ENCODE measurements around the gene ROR1.

ROR1 gene

DNA sequence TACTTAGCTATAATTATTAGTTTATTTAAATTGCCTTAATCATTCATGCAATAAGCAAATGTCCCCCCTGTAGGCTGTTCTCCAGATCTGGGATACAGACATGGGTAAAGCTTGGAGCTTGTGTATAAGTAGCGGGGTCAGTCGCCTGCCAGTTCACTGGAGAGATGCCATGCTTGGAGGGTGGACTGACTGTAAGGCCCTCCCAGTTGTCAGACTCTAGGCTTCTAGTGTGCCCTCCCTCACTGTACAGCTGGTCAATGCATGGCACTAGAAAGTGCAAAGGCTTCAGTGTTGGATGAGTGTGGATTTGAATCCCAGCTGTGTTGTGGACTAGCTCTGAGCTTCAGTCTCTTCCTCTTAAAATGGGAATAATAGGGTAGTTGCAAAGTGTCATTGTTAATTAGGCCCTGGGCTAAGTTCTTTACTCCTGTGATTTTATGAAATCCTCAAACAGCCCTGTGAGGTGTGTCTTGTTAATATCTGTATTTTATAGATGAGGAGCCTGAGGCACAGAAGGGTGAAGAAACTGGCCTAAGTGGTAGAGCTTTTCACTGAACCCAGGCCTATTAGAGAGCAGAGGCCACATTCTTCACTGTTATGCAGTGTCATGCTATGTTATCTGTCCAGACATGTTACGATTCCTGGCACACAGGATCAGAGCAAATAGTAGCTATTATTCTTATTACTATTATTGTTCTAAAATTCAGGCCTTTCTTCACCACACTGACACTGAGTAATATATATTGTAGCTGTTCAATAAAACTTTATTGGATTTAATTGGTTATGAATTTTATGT, 85.9 kb downstream of the ROR1 start:
- DNase-seq, result no peak

DNA sequence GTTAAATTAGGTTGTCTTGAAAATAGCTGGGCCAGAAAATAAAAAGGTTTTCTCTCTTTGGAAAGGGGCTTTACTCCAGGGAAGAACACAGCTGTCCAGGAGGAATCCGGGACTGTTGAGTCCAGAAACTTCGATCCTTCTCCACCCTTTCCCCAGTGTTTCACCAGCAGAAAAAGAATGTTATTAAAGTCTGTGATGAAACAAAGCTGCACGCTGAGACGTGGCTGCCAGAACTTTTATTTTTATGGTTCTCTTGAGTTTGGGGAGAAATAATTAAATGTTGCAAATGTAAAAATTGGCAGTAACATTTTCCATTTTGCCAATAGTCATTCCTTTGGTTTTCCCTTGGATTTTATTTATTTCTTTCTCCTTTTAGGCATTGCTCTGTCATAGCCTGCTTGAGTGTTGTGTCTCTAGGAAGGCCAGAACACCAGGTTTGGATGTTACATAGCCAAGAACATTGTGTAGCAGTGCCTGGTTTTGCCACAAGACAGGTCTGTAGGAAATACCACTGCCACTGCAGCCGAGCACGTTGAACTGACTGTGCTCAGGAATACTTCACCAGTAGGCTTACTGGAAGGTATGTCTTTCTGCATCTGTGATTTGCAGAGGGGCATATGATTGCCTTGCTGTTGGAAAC, 87.4 kb downstream of the ROR1 start:
- no peak for DNase-seq

DNA sequence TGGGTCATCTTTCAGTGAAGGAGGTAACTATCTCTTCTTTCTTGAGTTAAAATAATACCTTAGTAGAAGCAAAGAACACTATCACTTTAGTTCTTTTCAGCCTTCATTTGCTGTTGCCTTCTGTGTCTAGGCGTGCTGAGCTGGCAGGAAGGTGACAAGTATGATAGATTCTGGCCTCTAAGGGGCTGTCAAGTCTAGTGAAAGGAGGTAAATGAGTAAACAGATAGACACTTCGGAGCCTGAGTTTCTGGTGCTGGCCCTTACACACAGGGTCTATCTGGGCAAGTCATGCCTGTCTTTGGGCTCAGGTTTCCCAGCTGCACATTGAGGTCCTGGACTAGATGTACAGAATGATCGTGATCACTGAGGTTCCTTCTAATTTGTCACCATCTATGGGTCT, 89.3 kb downstream of the ROR1 start:
- no peak for DNase-seq

DNA sequence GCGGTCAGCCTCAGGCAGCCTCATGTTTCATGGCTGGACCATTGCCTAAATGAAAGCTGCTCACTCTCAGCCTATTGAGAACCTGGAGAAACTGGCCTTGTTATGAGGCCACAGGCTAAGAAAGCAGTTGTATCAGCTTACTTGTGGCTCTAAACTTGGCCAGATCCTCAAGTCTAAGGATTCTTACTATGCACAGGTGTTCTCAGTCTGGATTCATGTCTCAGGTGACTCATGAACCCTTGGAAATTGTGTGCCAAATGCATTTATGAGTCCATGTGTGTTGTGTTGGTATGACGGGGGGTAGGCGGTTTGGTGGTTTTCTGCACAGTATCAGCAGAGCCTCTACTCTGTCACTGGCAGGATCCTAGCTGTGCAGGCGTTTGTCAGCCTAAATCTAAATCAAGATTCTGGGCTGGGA, 90.4 kb downstream of the ROR1 start:
- DNase-seq, result no peak

DNA sequence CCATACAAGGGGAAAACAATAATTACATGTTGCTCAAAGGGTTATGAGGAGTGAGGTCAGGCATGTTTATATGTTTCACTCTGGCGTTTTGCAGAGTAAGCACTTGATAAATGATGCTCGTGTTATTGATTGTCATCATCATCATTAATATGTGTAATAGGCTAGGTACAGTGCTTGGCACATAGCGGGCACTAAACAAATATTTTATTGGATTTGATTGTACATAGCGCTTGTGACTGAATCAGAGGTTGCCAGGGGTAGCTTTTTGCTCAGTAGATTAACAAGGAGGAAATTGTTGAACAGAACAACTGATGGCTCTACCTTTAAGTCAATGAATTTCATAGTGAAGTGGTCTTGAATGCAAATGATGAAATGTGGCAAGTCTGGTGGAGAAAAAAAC, 91.7 kb downstream of the ROR1 start:
- no peak for DNase-seq

DNA sequence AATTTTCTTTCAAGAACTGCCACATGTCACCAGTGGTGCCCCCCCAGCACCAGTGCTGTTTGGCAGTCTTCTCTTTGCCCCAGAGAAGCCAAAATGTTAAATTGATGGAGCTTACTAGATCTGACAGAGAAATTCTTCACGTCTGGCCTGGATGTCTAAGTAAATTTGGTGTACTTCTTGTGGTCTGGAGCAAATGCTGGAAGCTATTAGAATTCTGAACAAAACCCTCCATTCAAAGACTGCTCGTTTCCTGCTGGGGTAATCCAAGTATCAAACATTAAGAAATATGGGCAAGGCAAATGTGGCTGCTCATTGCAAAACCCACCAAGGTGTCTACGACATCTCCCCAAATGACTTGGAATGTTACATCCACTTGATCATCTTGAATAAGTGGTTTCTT, 92.3 kb downstream of the ROR1 start:
- no peak for DNase-seq

DNA sequence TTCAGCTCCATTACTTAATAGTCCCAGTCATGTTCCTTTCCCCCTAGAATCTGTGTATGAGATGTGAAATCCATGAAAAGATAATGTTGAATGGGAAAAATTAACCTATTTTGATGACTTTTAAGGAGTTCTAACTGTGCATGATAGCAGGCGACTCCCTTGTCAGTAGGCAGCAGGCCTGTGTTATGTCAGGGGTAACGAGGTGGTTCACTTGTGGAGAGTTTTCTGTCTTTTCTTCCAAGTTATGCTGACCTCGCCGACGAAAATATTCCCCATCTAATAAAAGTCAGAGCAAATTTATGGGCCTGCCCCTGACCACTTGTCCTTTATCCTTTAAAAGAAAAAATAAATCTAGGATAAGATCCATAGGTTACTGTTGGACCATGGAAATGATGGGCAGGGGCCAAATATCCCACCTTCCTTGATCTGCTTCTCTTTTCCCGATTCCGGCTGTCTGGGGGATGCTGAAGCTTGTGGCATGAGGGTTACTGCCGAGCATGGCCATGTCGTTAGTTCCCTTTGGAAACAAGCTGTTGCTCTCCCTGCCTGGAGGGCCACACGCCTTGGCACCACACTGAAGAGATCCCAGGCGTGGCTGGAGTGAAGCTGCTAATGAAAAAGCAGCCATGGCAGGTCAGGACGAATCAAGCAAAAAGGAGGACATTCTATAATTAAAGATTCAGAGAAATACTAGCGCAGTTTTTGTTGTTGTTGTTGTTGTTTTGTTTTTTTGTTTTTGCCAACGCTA, 93.8 kb downstream of the ROR1 start:
- no peak for DNase-seq

DNA sequence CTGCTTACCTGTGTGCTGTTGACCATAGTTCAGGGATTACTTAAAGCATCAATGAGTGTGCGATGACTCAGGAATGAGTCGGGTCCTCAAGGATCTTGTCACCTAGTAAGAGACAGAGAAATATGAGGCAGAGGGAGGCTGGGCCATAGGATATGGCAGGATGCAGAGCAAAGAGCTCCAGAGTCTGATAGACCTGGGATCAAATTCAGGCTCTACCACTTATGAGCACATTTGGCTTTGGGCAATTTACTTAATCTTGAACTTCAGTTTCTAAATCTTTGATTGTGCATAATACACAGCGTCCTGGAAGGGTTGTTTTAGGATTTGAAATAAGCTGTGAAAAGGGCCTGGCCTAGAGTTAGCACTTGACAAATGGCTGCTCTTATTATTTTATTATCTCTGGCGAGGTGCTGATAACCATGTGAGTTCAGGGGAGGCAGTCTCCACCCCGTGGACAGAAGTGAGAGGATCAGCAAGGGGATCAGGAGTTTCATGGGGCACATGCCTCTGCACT, 94.5 kb downstream of the ROR1 start:
- DNase-seq, result no peak

DNA sequence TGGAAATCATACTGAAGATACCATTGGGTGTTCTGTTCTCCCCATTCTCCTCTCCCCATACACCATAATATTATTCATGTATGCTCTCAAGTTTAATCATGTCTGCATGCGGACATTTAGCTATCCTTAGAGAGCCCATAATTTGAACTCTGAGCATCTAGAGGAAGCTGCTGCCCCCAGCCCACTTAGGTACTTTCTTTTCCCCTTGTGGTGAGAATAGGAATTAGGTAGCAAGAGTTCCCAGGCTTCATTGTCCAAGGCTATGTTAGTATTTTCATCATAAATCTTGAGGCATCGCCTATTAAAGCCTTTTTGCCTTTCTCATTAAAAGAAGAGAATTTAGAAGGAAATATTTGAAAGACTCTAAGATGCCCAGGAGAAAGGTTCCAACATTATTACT, 96.3 kb downstream of the ROR1 start:
- no peak for DNase-seq

DNA sequence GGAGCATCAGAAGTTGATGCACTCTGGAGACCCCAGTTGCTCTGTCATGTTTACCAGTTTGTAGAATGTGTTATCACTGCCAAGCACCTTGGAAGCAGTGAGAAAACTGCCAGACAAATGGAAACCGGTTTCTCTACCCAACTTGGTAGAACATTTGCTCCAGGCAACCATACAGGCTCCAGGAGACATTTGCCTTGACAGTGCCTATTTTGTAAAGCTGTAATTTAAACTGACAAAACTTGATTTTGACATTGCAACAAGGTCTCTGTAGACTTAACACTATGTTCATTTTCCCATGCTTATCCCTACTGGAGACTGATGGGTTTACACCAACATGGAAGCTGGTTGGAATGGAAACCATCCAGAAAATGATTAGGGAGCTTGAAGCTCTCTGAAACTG, 97.6 kb downstream of the ROR1 start:
- no peak for DNase-seq

DNA sequence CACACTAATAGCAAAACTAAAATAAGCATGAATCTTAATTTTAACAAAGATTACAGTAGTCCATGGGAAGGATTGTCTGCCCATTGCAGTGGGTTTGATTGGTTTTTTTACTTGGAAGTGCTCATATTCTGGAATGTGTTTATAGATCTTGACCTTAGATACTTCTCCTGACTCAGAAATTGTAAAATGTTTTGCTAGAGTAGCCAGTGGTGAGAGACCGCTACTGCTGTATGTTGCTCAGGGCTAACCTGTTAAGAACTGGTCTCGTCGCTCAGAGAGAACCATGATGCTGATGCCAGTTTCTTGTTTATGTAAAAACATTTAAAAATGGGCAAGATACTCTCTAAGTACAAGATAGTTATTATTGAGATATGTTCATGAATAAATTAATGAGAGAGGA, 99.9 kb downstream of the ROR1 start:
- DNase-seq, result no peak

DNA sequence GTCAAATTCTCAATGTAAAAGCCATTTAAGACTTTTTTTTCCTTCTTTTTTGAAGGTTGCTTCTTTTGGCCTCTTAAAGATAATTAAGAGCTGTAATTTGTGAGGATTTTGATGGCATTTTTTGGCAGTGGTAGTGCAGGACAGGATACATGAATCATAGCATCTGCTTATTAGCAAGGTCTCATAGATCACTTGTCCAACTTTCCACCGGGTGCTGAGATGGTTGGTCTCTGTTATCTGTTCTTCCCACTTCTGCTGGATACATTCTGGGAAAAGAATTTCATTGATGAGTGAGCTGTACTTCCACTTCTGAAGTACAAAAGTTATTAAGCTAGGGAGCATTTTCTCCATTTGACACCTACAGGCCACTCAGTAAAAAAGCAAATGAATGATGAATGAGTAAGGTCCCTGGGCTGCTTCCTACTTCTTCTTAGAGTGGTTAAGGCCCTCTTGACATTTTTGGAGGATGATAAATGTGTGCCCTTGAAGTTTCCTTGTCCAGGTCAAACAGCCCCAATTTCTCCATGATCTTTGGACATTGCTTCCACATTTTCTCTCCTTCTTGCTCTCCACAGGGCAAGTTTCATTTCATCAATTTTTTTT, 100.6 kb downstream of the ROR1 start:
- no peak for DNase-seq

DNA sequence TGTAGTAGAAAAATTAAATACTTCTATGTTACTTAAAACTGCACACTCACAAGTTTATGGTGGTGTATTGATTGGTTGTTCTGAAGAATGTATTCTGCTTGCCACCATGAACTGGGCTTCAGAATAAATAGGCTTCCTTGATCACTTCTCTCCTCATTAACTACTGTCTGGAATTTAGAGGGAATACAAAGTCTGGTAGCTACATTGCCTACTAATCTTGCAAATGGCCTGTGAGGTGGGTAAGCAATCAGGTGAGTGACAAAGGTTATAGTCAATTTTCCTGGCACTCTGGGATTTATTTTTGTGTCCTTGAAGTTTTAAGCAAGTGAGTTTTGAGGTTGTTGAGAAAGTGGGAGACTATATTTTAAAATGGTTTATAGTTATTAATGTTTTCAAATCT, 101.8 kb downstream of the ROR1 start:
- DNase-seq, result no peak

DNA sequence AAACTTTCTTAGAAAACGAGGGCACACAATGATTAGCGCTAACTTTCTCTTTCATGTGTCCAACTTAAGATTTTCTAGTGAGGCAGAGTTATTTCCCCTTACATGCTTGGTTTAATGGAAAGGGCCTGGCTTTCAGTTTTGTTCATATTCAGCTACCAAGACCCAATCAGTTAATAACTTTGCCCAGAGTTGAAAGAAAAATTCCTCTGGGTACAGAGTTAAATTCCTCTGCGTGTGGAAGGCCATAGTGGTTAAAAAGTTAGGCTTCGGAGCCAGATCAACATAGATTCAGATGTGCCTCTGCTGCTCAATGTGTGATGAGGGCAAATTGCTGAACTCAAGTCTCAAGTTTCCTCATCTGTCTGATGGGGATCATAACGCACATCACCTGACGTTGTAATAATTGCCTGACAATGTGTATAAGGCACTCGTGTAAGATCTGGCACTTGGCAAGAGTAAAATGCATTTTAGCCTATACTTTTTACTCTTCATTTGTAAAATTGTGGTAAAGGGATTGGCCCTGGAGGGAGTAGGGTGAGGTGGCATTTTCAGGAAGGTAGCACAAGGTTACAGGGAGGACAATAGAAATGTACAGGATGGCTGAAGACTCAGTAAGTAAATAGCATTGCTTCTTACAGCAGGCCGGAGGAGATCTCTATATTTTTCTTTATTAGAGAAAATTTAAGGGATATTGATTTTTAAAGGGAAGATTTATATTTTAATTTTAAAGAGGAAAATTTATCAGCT, 103.4 kb downstream of the ROR1 start:
- DNase-seq, result no peak

DNA sequence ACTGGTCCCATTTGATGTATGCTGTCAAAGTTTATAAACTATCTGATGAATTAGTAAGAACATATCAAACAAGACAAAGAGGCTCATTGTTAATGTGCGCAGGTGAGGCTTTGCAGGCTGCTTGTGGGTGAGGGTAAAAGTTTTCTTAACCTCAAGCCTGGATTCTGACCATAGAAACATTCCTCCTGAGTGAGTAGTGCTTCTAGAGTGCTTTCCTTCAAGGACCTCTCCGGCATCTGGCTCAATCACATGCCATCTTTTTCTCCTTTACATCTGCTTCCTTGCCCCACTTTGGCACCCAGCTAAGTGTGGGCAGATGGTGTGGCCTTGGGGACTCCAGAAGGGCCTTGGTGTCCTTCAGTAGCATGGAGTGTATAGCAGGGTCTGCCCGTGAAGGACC, 104.0 kb downstream of the ROR1 start:
- no peak for DNase-seq

DNA sequence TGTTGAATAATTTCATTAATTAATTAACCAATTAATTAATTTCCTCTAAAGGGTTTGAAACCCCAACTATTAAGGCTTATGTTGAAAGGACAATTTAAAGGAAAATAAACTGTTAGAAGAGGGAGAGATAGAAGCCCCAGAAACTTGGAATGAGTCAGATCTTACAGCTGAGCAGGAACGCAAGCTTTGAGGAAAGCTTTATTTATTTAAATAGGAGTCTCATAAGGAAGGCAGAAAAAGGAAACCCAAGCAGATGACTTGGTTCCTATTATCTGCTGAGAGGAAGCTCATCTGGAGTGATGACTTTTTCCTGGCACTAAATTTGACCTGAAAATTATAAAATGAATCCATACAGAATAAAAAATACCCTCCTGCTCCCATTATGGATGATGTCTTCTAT, 105.1 kb downstream of the ROR1 start:
- no peak for DNase-seq

DNA sequence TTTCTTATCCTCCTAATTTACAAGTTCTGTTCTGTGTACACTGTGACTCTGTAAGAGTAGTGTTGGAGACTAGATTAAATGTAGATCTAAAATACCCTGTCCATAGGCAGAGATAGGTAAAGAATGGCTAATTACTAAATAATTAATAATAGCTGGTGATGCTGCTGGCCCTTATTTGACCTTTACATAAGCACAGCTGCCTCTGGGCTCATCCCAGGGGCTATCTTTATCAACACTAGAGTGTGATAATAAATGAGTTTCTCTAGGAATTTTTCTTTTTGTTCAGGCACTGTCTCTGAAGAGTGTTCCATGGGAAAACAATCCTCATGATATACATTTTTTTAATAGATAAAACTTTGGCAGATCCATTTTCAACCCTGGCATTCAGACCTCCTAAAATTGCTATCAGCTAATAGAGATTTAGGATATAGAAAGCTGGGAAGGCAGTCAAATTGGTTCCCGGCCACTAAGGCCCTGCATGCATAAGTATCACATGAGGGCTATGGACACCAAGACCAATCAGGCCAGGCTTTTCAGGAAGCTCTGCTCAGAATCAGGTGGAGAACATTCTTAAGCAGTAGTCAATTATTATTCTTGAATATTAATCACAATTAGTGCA, 107.2 kb downstream of the ROR1 start:
- no peak for DNase-seq

DNA sequence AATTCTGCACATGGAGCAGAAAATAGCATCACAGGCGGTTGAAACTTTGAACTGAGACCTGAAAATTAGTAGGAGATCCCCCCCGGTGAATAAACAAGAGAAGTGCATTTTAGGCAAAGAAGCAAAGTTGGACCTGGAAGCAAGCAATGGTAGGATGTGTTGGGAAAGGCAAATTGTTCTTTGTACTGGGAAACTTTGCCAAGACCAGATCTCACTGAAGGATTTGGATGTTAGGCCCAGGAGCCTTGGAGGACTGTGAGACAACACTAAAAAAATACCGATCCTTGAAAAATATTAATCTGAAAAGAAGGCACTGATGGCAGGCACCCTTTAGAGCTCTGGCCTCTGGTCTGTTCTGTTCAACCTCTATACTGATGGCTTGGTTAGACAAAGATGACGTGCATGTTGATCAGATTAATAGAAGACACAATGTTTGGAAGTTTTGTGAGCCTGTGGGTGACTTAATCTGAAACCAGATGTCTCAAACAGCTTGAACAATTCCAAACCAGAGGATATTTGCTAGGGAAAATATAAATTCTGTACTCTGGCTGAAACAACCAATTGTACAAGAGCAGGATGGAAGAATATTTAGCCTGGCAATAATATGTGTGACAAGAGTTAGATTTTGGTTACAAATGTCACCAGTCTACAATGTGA, 108.4 kb downstream of the ROR1 start:
- DNase-seq, result no peak

DNA sequence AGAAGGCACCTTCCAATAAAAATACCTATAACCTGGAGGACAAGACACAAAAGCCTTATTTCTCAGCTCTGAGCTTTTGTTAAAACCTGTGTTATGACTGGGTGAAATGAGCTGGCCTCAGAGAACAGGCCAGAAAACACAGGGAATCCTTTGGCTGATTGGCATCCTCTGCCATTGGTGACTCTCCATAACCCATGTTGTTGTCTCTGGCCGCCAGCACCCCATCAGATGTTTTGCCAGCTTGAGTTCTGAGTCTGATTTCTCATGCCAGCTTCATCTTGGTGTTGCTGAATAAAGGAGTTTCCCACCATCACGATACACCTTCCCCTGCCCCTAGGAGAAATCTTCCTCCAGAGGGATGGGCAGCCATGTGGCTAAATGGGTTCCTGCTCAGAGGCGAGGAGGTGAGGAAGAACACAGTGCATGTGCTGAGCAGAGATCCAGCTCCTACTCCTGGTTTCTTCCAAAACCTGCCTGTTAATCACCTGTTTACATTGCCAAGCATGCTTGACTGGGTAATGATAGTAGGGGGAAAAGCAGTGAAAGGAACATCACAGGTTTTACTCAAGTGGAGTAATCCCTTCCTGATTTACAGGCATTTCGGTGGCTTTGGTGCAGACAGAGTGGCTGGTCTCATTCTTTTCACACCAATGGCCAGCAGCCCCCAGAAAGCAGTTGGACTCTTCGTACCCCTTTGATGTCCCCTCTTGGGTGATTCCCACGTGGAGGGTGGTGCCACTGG, 109.8 kb downstream of the ROR1 start:
- DNase-seq, result no peak

DNA sequence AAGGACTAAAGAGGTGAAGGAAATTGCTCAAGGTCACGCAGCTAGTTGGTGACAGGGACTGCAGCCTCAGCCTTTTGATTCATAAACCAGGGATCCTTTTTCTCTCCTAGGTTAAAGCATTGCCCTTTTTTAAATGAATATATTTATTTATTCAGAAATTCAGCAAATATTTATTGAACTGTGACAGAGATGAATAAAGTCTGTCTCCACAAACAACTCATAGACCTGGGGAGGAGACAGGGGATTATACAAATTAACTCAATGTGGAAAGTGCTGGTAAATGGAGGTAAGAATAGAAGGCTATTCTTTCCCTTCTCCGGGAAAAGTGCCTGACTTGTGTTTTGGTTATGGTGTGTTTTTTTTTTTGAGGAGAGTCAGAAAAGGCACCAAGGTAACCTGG, 110.7 kb downstream of the ROR1 start:
- no peak for DNase-seq

DNA sequence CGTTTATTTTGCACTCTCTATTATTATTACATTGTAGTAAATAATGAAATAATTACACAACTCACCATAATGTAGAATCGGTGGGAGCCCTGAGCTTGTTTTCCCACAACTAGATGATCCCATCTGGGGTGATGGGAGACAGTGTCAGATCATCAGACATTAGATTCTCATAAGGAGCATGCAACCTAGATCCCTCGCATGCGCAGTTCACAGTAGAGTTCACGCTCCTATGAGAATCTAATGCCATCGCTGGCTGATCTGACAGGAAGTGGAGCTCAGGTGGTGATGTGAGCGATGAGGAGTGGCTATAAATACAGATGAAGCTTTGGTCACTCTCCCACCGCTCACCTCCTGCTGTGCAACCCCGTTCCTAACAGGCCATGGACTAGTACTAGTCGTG, 112.1 kb downstream of the ROR1 start:
- DNase-seq, result no peak
